Measurements from ENCODE around the gene EFHC1. TPM values are rescaled to one million over a fixed set of nuclear protein-coding genes. Genes with fewer than 3 reads are reported as not detected.

Gene EFHC1
- total RNA-seq, 2 donors from 2014 or later, result 11.5 to 17.4 TPM

- 57 to 59% methylated on average over 5 of the region's 5 CpGs for WGBS, 2 donors
- Histone ChIP-seq H3K27ac (no peak overlapping the region), H3K27me3 (no peaks in the 10 kb centered on the region), H3K36me3 (replicated peaks in 1 of 2; ENCODE audit: insufficient read depth in 1 of 2, low read depth in 2 of 2) (no peaks in the 10 kb centered on the region), H3K9me3 (no peaks in the 10 kb centered on the region), H3K4me3 (no peak overlapping the region), H3K4me1 (peaks cover 6% of the 10 kb centered on the region)
- intact Hi-C loops (cut with DNase I), result no loop called here
- no peak for TF ChIP-seq CTCF (IDR thresholded peaks at IDR 0.05)
- TF ChIP-seq POLR2A (IDR thresholded peaks at IDR 0.05), result no peak
- DNase-seq (no peak), ATAC-seq (no peak)
Observed at GRCh38 chr6:52560462-52560861, 140.3 kb downstream of the EFHC1 start.

GRCh38 chr6:52562911-52563310 lies 142.8 kb downstream of the EFHC1 start:
- TF ChIP-seq POLR2A (IDR thresholded peaks at IDR 0.05), result no peak
- TF ChIP-seq CTCF (IDR thresholded peaks at IDR 0.05), result no peak
- intact Hi-C loops (cut with DNase I), result no loop called here
- no peak for ATAC-seq

GRCh38 chr6:52564856-52565255 lies 144.7 kb downstream of the EFHC1 start:
- intact Hi-C loops (cut with DNase I), result no loop called here
- Histone ChIP-seq H3K27ac (no peak overlapping the region), H3K27me3 (no peaks in the 10 kb centered on the region), H3K9me3 (no peaks in the 10 kb centered on the region), H3K4me1 (peaks cover 6% of the 10 kb centered on the region), H3K36me3 (replicated peaks in 1 of 2; ENCODE audit: insufficient read depth in 1 of 2, low read depth in 2 of 2) (no peaks in the 10 kb centered on the region), H3K4me3 (no peak overlapping the region)
- 88 to 92% methylated on average over 3 of the region's 3 CpGs for WGBS, 2 donors
- no peak for DNase-seq
- ATAC-seq, result no peak
- no peak for TF ChIP-seq POLR2A (IDR thresholded peaks at IDR 0.05)

More at GRCh38 chr6:52562911-52563310, 142.8 kb downstream of the EFHC1 start:
- WGBS, 2 donors, result 11 to 19% methylated on average over 3 of the region's 3 CpGs
- no peak for DNase-seq
- peaks cover 6% of the 10 kb centered on the region for H3K4me1 ChIP-seq
- no peak overlapping the region for H3K4me3 ChIP-seq
- H3K36me3 ChIP-seq (replicated peaks in 1 of 2; ENCODE audit: insufficient read depth in 1 of 2, low read depth in 2 of 2), result no peaks in the 10 kb centered on the region
- no peak overlapping the region for H3K27ac ChIP-seq
- H3K9me3 ChIP-seq, result no peaks in the 10 kb centered on the region
- no peaks in the 10 kb centered on the region for H3K27me3 ChIP-seq

DNA sequence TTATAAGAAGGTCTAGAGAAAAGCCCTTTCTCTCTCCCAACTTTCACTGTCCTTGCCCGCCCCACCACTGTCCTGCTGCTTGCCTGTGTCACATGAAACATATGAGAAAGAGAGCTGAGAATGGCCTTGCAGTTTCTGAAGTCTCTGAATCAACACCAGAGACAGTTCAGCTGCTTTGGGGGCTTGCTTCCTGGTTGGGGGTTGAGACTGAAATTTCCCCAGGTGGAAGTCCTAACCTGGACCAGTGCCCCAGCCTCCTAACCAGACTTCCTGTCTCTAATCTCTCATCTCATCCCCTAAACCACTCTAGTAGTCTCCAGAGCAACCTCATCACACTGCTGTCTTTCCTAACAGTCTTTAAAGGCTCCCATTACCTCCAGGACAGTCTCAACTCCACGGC lies 146.1 kb downstream of the EFHC1 start:
- no peak for ATAC-seq
- Histone ChIP-seq H3K36me3 (replicated peaks in 1 of 2; ENCODE audit: insufficient read depth in 1 of 2, low read depth in 2 of 2) (no peaks in the 10 kb centered on the region), H3K9me3 (no peaks in the 10 kb centered on the region), H3K4me3 (no peak overlapping the region), H3K27me3 (no peaks in the 10 kb centered on the region), H3K4me1 (peaks cover 6% of the 10 kb centered on the region), H3K27ac (no peak overlapping the region)
- WGBS, 2 donors, result 84 to 89% methylated on average over 2 of the region's 2 CpGs
- no peak for TF ChIP-seq CTCF (IDR thresholded peaks at IDR 0.05)
- TF ChIP-seq POLR2A (IDR thresholded peaks at IDR 0.05), result no peak
- DNase-seq, result no peak
- intact Hi-C loops (cut with DNase I), result no loop called here

DNA sequence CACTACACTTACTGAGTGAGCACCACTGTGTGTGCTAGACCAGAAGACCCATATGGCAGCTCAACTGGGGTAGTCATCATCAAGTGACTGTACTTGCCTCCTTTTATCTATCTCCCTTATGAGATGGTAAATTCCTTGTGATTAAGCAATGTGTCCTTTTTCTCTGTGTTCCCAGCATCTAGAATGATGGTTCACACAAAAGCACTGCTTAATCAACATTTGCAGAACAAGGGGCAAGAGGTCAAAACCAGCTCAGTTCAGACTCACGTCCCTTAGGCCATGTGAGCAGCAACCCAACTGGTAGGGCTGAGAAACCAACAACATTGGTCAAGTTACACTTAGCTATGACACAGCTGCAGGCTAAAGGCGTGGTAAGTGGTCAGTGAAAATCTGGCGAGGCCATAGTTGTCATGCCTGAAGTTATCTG lies 146.7 kb downstream of the EFHC1 start:
- ATAC-seq, result peak; percentile 54
- H3K27ac ChIP-seq, result no peak overlapping the region

More for the DNA sequence above, 146.7 kb downstream of the EFHC1 start:
- intact Hi-C loops (cut with DNase I), result no loop called here
- Histone ChIP-seq H3K36me3 (replicated peaks in 1 of 2; ENCODE audit: insufficient read depth in 1 of 2, low read depth in 2 of 2) (no peaks in the 10 kb centered on the region), H3K4me1 (peaks cover 6% of the 10 kb centered on the region), H3K9me3 (no peaks in the 10 kb centered on the region), H3K4me3 (no peak overlapping the region), H3K27me3 (no peaks in the 10 kb centered on the region)
- WGBS, 2 donors, result 74 to 94% methylated on average over 3 of the region's 3 CpGs
- DNase-seq, result peak in 1 of 4 donors; percentile 42
- no peak for TF ChIP-seq CTCF (IDR thresholded peaks at IDR 0.05)
- TF ChIP-seq POLR2A (IDR thresholded peaks at IDR 0.05), result no peak
